ENCODE data around the gene POU6F2.

Gene POU6F2

GRCh38 chr7:39199951-39200350 lies 222.2 kb downstream of the POU6F2 start:
- H3K27ac ChIP-seq (ENCODE audit: extremely low read depth, low read depth, low read length): no peak overlapping the region
- no peak overlapping the region for H3K4me3 ChIP-seq (ENCODE audit: low read depth, low read length)
- no peak for TF ChIP-seq ZNF621 (tag by site-specific recombination; IDR thresholded peaks at IDR 0.05)
- TF ChIP-seq SP7 (tag by site-specific recombination; IDR thresholded peaks at IDR 0.05): no peak
- no peak for TF ChIP-seq ZNF660 (tag by site-specific recombination; IDR thresholded peaks at IDR 0.05)
- no peak for TF ChIP-seq OVOL3 (tag by site-specific recombination; IDR thresholded peaks at IDR 0.05)
- TF ChIP-seq ZNF391 (tag by site-specific recombination; IDR thresholded peaks at IDR 0.05; ENCODE audit: borderline replicate concordance, low read depth): no peak
- ChIA-PET POLR2A (no interaction called here), CTCF (interaction anchor here (0.5 to 0.7 kb wide), 2 partner anchors 90 to 392 kb away, joined by 3 to 4 read pairs; no protein-coding TSS in a partner anchor)
- no peaks in the 10 kb centered on the region; the same call in 1 of the 2 replicates for H3K4me1 ChIP-seq (ENCODE audit: control insufficient read depth, insufficient read depth, low read length)
- H3K9me3 ChIP-seq (ENCODE audit: control insufficient read depth, insufficient read depth, low read depth, low read length): no peaks in the 10 kb centered on the region
- no peaks in the 10 kb centered on the region for H3K36me3 ChIP-seq (ENCODE audit: control insufficient read depth in 2 of 2, insufficient read depth in 1 of 2, low read length in 2 of 2)

- Histone ChIP-seq H3K4me1 (ENCODE audit: control insufficient read depth, insufficient read depth, low read length) (no peaks in the 10 kb centered on the region; the same call in 1 of the 2 replicates), H3K27ac (ENCODE audit: extremely low read depth, low read depth, low read length) (no peak overlapping the region), H3K9me3 (ENCODE audit: control insufficient read depth, insufficient read depth, low read depth, low read length) (no peaks in the 10 kb centered on the region), H3K4me3 (ENCODE audit: low read depth, low read length) (no peak overlapping the region), H3K36me3 (ENCODE audit: control insufficient read depth in 2 of 2, insufficient read depth in 1 of 2, low read length in 2 of 2) (no peaks in the 10 kb centered on the region)
- CTCF ChIA-PET: no interaction called here
- POLR2A ChIA-PET: no interaction called here
- TF ChIP-seq ZNF18 (tag by site-specific recombination; IDR thresholded peaks at IDR 0.05): no peak
- TF ChIP-seq ZBTB1 (tag by site-specific recombination; IDR thresholded peaks at IDR 0.05): no peak
- no peak for TF ChIP-seq SP2 (tag by site-specific recombination; IDR thresholded peaks at IDR 0.05)
- no peak for TF ChIP-seq ZNF214 (tag by site-specific recombination; IDR thresholded peaks at IDR 0.05; ENCODE audit: borderline replicate concordance)
- TF ChIP-seq ZNF639 (tag by site-specific recombination; IDR thresholded peaks at IDR 0.05): no peak
- no peak for TF ChIP-seq TCF7L2 (IDR thresholded peaks at IDR 0.05; ENCODE audit: borderline replicate concordance, low read depth, low read length)
- no peak for TF ChIP-seq SP7 (tag by site-specific recombination; IDR thresholded peaks at IDR 0.05)
- no peak for TF ChIP-seq ZNF140 (tag by site-specific recombination; IDR thresholded peaks at IDR 0.05)
- no peak for TF ChIP-seq ZNF37A (tag by site-specific recombination; IDR thresholded peaks at IDR 0.05)
- TF ChIP-seq KLF1 (tag by site-specific recombination; IDR thresholded peaks at IDR 0.05): no peak
Observed at GRCh38 chr7:39202041-39202440, 224.3 kb downstream of the POU6F2 start.

- H3K27ac ChIP-seq (ENCODE audit: extremely low read depth, low read depth, low read length): no peak overlapping the region
- POLR2A ChIA-PET: no interaction called here
- H3K36me3 ChIP-seq (ENCODE audit: control insufficient read depth in 2 of 2, insufficient read depth in 1 of 2, low read length in 2 of 2): no peaks in the 10 kb centered on the region
- CTCF ChIA-PET: interaction anchor here (0.7 kb wide), 2 partner anchors 86 to 370 kb away, joined by 3 to 4 read pairs; no protein-coding TSS in a partner anchor
- H3K4me3 ChIP-seq (ENCODE audit: low read depth, low read length): no peak overlapping the region
- H3K4me1 ChIP-seq (ENCODE audit: control insufficient read depth, insufficient read depth, low read length): no peaks in the 10 kb centered on the region
- H3K9me3 ChIP-seq (ENCODE audit: control insufficient read depth, insufficient read depth, low read depth, low read length): no peaks in the 10 kb centered on the region
- TF ChIP-seq ZNF302 (tag by site-specific recombination; IDR thresholded peaks at IDR 0.05; ENCODE audit: low read depth): no peak
- no peak for TF ChIP-seq MZF1 (tag by site-specific recombination; IDR thresholded peaks at IDR 0.05; ENCODE audit: borderline replicate concordance)
- no peak for TF ChIP-seq ZEB2 (tag by site-specific recombination; IDR thresholded peaks at IDR 0.05)
- TF ChIP-seq REST (tag by site-specific recombination; IDR thresholded peaks at IDR 0.05): no peak
- TF ChIP-seq ELK4 (IDR thresholded peaks at IDR 0.05; ENCODE audit: borderline replicate concordance, low read depth, low read length): no peak
- TF ChIP-seq ZNF202 (tag by site-specific recombination; IDR thresholded peaks at IDR 0.05; ENCODE audit: borderline replicate concordance): no peak
- TF ChIP-seq RBAK (tag by site-specific recombination; IDR thresholded peaks at IDR 0.05): no peak
- TF ChIP-seq ZNF146 (tag by site-specific recombination; IDR thresholded peaks at IDR 0.05): no peak
- no peak for TF ChIP-seq ZNF114 (tag by site-specific recombination; IDR thresholded peaks at IDR 0.05)
Observed at GRCh38 chr7:39210362-39210761, 232.7 kb downstream of the POU6F2 start.

All from HEK293 (cell line).